BLaER1 treated with 17β-estradiol and CSF1 and Interleukin-3, amounts not matched to agents 10 nM and 100 nM (cell line): ENCODE measurements around the gene SLC16A5.
A peak's percentile ranks its signal among the peaks of the same experiment; 100 is the strongest.
"Not testable (repeated sequence)": the region's sequence is repeated elsewhere in the genome, so short reads cannot be mapped to it uniquely, and the experiment has no call there.

ENCODE experiments used
- H3K27ac ChIP-seq, 11 experiments: shearing (Covaris generic); formaldehyde crosslinking; 2 replicates each; pipeline ENCODE4 v1.8.1; 2022
- H3K27me3 ChIP-seq, 11 experiments: shearing (Covaris generic); formaldehyde crosslinking; 2 replicates each; pipeline ENCODE4 v1.8.1; 2022
- H3K36me3 ChIP-seq, 11 experiments: shearing (Covaris generic); formaldehyde crosslinking; 2 replicates each; pipeline ENCODE4 v1.8.1; 2022
- H3K4me1 ChIP-seq, 10 experiments: shearing (Covaris generic); formaldehyde crosslinking; 2 replicates each; pipeline ENCODE4 v1.8.1; 2022
- H3K4me2 ChIP-seq, 11 experiments: shearing (Covaris generic); formaldehyde crosslinking; 2 replicates each; pipeline ENCODE4 v1.8.1; 2022
- H3K4me3 ChIP-seq, 10 experiments: shearing (Covaris generic); formaldehyde crosslinking; 2 replicates each; pipeline ENCODE4 v1.8.1; 2022
- H3K9ac ChIP-seq, 11 experiments: shearing (Covaris generic); formaldehyde crosslinking; 2 replicates each; pipeline ENCODE4 v1.8.1; 2022
- H3K9me3 ChIP-seq, 11 experiments: shearing (Covaris generic); formaldehyde crosslinking; replicated peaks in 1 of 11; 2 replicates each; pipeline ENCODE4 v1.8.1; 2022
- H4K20me1 ChIP-seq, 11 experiments: shearing (Covaris generic); formaldehyde crosslinking; 2 replicates each; pipeline ENCODE4 v1.8.1; 2022
- Cebpa-rat ChIP-seq, 11 experiments: shearing (Covaris generic); IDR thresholded peaks; 2 replicates each; pipeline ENCODE4 v1.8.1; 2022

The SLC16A5 gene

DNA sequence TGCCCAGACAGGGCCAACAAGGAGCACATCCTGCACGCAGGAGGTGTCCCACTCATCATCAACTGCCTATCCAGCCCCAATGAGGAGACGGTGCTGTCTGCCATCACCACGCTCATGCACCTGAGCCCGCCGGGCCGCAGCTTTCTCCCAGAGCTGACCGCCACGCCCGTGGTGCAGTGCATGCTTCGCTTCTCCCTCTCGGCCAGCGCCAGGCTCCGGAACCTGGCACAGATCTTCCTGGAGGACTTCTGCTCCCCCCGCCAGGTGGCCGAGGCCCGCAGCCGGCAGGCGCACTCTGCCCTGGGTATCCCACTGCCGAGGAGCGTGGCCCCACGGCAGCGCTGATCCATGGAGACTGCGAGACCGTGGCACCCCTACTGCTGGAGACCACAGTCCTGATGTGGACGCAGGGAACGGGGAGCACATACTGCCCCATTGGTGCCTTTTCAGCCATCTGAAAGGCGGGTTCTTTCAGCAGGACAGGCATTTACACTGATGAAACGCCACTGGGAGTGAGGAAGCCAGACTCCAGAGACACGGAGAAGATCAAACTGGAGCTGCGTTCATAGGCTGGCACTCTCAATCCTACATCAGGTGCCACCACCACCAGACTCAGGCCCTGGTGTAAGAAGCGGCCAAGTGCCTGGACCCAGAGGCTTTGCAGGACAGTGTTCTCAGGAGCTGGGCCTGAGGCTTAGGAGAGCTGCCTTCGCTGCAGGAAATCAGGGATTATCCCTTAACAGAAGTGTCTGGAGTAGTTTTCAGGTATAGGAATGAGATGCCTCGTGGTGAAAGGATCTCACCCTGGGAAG is 41.1 kb downstream of the SLC16A5 start:
- TF ChIP-seq Cebpa-rat (IDR thresholded peaks at IDR 0.05): no peak
- Histone ChIP-seq H3K9ac (peak overlapping the region in 3 of 11 experiments; percentile 7 to 90 (median 10); a peak in 2 of 22 replicates), H3K27me3 (no peaks in the 10 kb centered on the region), H3K9me3 (no peaks in the 10 kb centered on the region), H3K4me3 (no peak overlapping the region), H3K4me2 (peak overlapping the region in 2 of 11 experiments; percentile 92 to 94; a peak in 2 of 22 replicates), H3K27ac (0 out of 22 replicates have a peak overlapping the region, but pooled peaks of 2 of the 11 experiments have one; percentile 6 to 11), H3K4me1 (peaks cover 49 to 88% (median 66%) of the 10 kb centered on the region in 10 experiments), H4K20me1 (peaks cover 5 to 41% (median 25%) of the 10 kb centered on the region in 11 experiments; a peak in 19 of 22 replicates), H3K36me3 (peaks cover 15 to 28% (median 23%) of the 10 kb centered on the region in 11 experiments)

DNA sequence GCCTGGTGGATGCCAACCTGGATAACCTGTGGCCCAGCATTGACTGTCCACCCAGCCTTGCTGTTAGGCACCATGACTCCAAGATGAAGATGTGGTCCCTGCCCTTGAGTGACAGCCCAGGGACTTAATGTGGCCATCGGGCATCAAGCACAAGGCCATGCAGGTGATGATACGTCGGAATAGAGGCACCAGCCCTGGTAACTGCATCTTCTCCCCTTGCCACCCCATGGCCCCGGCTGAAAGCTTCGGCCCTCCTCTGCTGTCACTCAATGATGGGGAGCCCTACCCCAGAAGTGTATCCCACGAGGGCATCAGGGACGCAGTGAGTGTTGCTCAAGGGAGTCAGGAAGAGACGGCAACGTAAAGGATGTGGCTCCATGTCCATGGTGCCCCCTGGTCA is 41.8 kb downstream of the SLC16A5 start:
- H3K9ac ChIP-seq: peak overlapping the region in 4 of 11 experiments; percentile 90 to 92 (median 92); a peak in 5 of 22 replicates
- no peaks in the 10 kb centered on the region for H3K9me3 ChIP-seq
- H3K36me3 ChIP-seq: peaks cover 15 to 34% (median 26%) of the 10 kb centered on the region in 11 experiments
- H4K20me1 ChIP-seq: peaks cover 5 to 44% (median 25%) of the 10 kb centered on the region in 11 experiments; a peak in 19 of 22 replicates
- no peak for TF ChIP-seq Cebpa-rat (IDR thresholded peaks at IDR 0.05)
- H3K27me3 ChIP-seq: no peaks in the 10 kb centered on the region
- H3K4me1 ChIP-seq: peaks cover 42 to 88% (median 60%) of the 10 kb centered on the region in 10 experiments
- H3K4me2 ChIP-seq: peak overlapping the region in 10 of 11 experiments; percentile 78 to 95 (median 89); a peak in 14 of 22 replicates
- peak overlapping the region in 1 of 10 experiments; percentile 94; a peak in 1 of 20 replicates for H3K4me3 ChIP-seq
- H3K27ac ChIP-seq: 0 out of 22 replicates have a peak overlapping the region, but pooled peaks of 1 of the 11 experiments have one; percentile 6

DNA sequence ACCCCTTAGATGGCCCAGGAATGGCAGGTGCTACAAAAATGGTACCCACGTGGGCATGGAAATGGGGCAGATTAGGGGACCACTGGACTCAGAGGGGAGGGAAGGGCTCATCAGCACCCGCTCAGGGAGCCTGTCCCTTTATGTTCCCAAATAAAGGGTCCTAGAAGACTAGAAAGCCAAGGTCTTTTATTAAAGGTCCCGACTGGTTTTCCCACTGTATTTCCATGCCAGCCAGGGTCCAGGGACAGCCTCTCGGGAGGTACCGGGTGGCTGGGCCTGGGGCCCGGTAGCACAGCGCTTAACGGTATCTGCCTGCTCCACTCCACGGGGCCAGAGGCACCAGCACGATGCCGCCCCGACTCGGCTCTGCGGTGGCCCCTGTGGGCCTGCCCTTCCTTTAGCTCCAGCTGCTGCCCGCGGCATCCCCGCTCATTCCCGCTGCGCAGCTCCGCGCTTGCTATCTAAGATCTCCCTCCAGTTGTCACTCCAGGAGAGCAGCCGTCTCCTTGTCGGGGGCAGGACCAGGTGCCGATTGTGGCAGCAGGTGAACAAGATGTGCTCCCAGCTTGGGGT is 42.4 kb downstream of the SLC16A5 start:
- Histone ChIP-seq H3K9ac (peak overlapping the region; percentile 89 to 96 (median 92); a peak in 20 of 22 replicates), H3K36me3 (peaks cover 19 to 39% (median 30%) of the 10 kb centered on the region in 11 experiments), H3K4me2 (peak overlapping the region; percentile 78 to 95 (median 91)), H4K20me1 (peaks cover 5 to 44% (median 25%) of the 10 kb centered on the region in 11 experiments; a peak in 19 of 22 replicates), H3K27me3 (no peaks in the 10 kb centered on the region), H3K9me3 (no peaks in the 10 kb centered on the region), H3K27ac (peak overlapping the region in 8 of 11 experiments; percentile 89 to 97 (median 94); a peak in 11 of 22 replicates), H3K4me1 (peaks cover 37 to 83% (median 54%) of the 10 kb centered on the region in 10 experiments), H3K4me3 (peak overlapping the region; percentile 71 to 94 (median 82); a peak in 19 of 20 replicates)
- TF ChIP-seq Cebpa-rat (IDR thresholded peaks at IDR 0.05): no peak

DNA sequence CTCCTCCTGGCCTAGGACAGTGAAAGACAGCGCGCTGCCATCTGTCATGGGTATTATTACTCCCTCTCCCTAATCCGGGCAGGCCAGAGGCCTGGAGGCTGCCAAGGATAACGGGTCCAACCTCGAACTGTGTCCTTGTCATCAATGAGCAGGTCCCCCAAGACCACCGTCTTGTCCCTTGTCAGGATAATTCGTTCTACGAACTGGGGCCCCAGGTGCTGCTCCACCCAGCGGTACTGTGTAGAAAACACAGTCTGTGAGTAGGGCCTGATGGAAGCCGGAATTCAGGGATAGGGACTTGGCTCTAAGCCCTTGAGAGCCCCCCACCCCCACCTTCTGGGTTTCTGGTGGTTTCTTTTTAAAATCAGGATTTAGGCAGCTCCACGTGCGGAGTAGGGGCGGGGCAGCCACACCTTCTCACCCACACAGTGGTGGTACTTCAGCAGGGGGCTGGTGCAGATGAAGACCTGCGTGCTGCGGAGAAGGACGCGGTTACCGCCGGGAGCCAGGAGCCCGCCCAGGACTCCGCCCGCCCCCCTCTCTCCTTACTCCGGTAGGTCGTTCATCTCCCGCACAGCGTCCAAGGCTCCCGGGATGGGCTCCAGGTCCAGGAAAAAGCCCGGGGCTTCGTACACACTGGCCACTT is 43.0 kb downstream of the SLC16A5 start:
- Histone ChIP-seq H3K27me3 (no peaks in the 10 kb centered on the region), H3K4me1 (peaks cover 30 to 77% (median 49%) of the 10 kb centered on the region in 10 experiments), H3K27ac (peak overlapping the region; percentile 74 to 97 (median 94)), H3K4me3 (peak overlapping the region; percentile 71 to 94 (median 82)), H4K20me1 (peaks cover 5 to 50% (median 25%) of the 10 kb centered on the region in 11 experiments; a peak in 19 of 22 replicates), H3K9ac (peak overlapping the region; percentile 89 to 96 (median 92)), H3K4me2 (peak overlapping the region; percentile 78 to 95 (median 91)), H3K36me3 (peaks cover 25 to 46% (median 36%) of the 10 kb centered on the region in 11 experiments), H3K9me3 (no peaks in the 10 kb centered on the region)
- no peak for TF ChIP-seq Cebpa-rat (IDR thresholded peaks at IDR 0.05)

DNA sequence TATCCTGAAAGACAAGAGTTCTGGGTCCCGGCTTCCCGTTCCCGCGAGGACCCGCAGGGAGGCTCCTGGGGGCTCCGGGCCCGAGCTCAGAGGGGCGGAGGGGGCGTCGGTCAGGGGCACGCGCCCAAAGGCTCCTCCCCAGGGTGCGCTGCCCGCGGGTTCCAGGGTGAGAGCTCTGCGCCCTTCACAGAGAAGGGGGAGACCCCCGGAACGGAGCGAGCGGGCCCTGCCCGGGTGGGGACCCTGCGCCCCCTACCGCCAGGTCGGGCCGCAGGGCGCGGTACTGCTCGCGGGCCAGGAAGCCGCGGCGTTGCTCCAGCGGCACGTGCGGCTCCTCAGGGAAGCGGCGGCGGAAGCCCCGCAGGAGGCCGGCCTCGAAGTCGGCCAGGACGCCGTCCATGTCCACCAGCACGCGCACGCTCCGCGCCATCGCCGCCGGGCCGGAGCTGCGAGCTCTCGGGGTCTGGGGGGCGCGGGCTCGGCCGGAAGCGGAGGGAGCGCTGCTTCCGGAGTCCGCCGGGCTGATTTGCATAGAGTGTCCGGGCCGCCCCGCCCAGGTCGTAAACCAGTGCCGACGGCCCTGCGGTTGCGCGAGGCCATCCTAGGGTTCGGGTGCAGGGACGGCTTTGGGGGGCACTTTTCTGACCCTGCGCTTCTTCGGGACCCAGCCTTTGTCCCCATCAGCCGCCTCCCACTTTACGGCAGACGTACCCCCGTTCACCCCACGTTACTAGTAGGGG is 43.7 kb downstream of the SLC16A5 start, which contains the start of gene NT5C:
Gene NT5C (minus strand): TSS at position 465 of the 740 bp plus-strand sequence. CDS start 35 bp downstream, at position 430.
- Histone ChIP-seq H3K9me3 (no peaks in the 10 kb centered on the region), H3K36me3 (peaks cover 32 to 52% (median 43%) of the 10 kb centered on the region in 11 experiments), H3K27ac (peak within 1 kb of the TSS; percentile 74 to 97 (median 94)), H3K4me3 (peak within 1 kb of the TSS; percentile 71 to 94 (median 82)), H3K9ac (peak within 1 kb of the TSS; percentile 89 to 96 (median 92)), H3K4me2 (peak within 1 kb of the TSS; percentile 78 to 95 (median 91)), H3K4me1 (peaks cover 24 to 70% (median 43%) of the 10 kb centered on the region in 10 experiments), H3K27me3 (no peaks in the 10 kb centered on the region), H4K20me1 (peaks cover 5 to 57% (median 26%) of the 10 kb centered on the region in 11 experiments; a peak in 19 of 22 replicates)
- TF ChIP-seq Cebpa-rat (IDR thresholded peaks at IDR 0.05): no peak

DNA sequence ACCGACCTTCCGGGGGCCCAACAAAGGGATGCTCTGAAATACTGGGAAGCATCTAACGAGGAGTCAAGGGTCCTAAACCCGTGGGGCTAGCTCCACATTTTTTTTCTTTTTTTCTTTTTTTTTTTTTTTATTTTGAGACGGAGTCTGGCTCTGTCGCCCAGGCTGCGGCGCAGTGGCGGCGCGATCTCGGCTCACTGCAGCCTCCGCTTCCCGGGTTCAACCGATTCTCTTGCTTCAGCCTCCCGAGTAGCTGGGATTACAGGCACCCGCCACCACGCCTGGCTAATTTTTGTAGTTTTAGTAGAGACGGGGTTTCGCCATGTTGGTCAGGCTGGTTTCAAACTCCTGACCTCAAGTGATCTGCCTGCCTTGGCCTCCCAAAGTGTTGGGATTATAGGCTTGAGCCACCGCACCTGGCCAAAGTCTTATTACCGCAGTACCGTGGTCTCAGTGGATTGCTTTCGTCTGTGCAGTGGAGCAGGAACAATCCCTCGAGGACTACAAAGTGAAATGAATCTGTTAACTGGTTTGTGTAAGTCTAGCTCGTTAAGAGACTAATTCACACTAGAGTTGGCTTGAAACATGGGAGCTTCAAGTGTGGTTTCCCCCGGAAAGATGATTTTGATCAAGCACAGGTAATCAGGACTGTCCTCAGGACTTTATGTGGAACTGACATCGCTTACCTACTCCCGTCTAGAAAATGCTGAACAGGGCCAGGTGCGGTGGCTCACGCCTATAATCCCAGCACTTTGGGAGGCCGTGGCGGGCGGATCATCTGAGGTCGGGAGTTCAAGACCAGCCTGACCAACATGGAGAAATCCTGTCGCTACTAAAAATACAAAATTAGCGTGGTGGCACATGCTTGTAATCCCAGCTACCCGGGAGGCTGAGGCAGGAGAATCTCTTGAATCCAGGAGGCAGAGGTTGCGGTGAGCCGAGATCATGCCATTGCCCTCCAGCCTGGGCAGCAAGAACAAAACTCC is 44.6 kb downstream of the SLC16A5 start:
- H3K4me2 ChIP-seq: peak overlapping the region; percentile 78 to 95 (median 91)
- H3K4me1 ChIP-seq: peaks cover 22 to 62% (median 38%) of the 10 kb centered on the region in 10 experiments
- H3K9me3 ChIP-seq, H3K27me3 ChIP-seq: not testable (repeated sequence)
- peak overlapping the region; percentile 89 to 96 (median 92) for H3K9ac ChIP-seq
- peak overlapping the region; percentile 74 to 97 (median 94) for H3K27ac ChIP-seq
- peaks cover 5 to 65% (median 31%) of the 10 kb centered on the region in 11 experiments; a peak in 19 of 22 replicates for H4K20me1 ChIP-seq
- H3K4me3 ChIP-seq: peak overlapping the region; percentile 71 to 94 (median 82)
- peaks cover 40 to 61% (median 51%) of the 10 kb centered on the region in 11 experiments for H3K36me3 ChIP-seq

DNA sequence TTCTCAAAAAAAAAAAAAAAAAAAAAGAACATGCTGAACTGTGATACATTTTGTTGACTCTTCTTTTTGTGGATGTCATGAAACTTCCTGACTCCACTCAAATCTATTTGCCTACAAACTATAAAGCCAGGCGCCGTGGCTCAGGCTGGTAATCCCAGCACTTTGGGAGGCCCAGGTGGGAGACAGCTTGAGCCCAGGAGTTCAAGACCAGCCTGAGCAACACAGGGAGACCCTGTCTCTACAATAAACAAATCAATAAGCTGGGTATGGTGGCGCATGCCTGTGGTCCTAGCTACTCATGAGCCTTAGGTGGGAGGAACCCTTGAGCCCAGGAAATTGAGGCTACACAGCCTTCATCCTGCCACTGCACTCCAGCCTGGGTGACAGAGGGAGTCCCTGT is 45.2 kb downstream of the SLC16A5 start:
- Histone ChIP-seq H3K9ac (no peak overlapping the region; a peak in 2 of 22 replicates), H4K20me1 (peaks cover 5 to 71% (median 31%) of the 10 kb centered on the region in 11 experiments; a peak in 19 of 22 replicates), H3K4me2 (peak overlapping the region; percentile 78 to 95 (median 91); a peak in 18 of 22 replicates), H3K36me3 (peaks cover 44 to 68% (median 58%) of the 10 kb centered on the region in 11 experiments), H3K27me3 (no peaks in the 10 kb centered on the region), H3K4me1 (peaks cover 22 to 55% (median 37%) of the 10 kb centered on the region in 10 experiments), H3K27ac (peak overlapping the region in 6 of 11 experiments; percentile 23 to 94 (median 90); a peak in 9 of 22 replicates), H3K4me3 (no peak overlapping the region), H3K9me3 (no peaks in the 10 kb centered on the region)
- no peak for TF ChIP-seq Cebpa-rat (IDR thresholded peaks at IDR 0.05)

DNA sequence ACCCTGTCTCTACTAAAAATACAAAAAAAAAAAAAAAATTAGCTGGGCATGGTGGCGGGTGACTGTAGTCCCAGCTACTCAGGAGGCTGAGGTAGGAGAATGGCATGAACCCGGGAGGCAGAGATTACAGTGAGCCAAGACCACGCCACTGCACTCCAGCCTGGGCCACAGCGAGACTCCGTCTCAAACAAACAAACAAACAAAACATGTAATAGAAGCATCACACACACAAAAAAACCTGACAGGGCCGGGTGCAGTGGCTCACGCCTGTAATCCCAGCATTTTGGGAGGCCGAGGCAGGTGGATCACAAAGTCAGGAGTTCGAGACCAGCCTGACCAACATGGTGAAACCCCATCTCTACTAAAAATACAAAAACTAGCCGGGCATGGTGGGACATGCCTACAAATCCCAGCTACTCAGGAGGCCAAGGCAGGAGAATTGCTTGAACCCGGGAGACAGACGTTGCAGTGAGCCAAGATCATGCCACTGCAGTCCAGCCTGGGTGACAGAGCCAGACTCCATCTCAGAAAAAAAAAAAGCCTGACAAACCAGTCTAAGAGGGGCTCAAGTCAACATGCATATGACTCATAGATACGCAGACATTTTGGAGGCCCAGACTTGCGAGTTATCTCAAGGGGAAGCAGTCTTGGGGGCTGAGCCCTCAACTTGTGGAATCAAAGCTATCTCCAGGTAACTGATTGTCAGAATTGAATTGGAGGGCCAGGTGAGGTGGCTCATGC is 46.0 kb downstream of the SLC16A5 start:
- peak overlapping the region in 2 of 11 experiments; percentile 23 to 91; a peak in 1 of 22 replicates for H3K27ac ChIP-seq
- peaks cover 45 to 69% (median 62%) of the 10 kb centered on the region in 11 experiments for H3K36me3 ChIP-seq
- peak overlapping the region in 6 of 11 experiments; percentile 84 to 94 (median 92); a peak in 7 of 22 replicates for H3K4me2 ChIP-seq
- H3K4me1 ChIP-seq: peaks cover 22 to 47% (median 34%) of the 10 kb centered on the region in 10 experiments
- not testable (repeated sequence) for H3K27me3 ChIP-seq, H3K9ac ChIP-seq, H3K9me3 ChIP-seq, H3K4me3 ChIP-seq
- peaks cover 5 to 70% (median 27%) of the 10 kb centered on the region in 11 experiments; a peak in 19 of 22 replicates for H4K20me1 ChIP-seq
